ENCODE data around the gene PEPD.

DNA sequence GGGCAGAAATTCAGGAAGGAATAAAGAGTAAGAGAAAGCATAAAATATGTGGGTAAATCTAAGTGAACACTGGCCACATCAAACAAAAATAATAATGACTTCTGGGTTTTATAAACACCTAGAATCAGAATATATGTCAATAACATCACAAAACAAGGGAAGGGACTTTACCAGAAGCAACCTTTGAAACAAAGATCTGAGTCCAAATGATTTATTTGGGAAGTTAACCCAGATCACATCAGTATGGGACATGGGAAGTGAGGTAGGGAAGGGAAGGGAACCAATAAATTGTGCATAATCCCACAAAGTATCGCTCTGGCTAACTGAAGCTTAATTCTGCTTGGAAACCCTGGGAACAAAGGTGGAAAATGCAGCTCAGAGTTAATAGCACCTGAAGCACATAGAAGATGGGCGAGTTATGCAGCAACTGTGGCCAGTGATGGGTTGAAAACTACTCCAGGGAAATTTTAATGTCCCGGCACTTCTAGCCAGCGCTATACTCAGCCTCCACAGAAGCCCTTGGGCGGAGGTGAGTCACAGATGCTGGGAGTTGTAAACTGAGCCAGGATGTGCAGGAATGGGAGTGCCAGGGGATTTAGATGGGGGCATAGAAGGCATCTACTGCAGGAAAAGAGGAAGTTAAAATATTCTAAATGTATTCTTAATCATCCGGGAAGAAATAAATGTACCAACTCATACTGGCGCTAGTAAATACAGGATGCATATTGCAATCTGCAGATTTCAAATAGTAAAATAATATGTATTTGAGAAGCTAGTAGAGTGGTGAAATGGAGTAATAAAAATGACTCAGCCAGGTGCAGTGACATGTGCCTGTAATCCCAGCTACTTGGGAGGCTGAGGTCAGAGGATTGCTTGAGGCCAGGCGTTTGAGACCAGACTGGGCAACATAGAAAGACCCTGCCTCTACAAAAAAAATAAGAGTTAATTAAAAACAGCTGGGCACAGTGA is 182.3 kb downstream of the PEPD start:
- TF ChIP-seq TAF1 (IDR thresholded peaks at IDR 0.05; ENCODE audit: borderline replicate concordance, low read depth, low read length) (no peak), POLR2AphosphoS5 (IDR thresholded peaks at IDR 0.05; ENCODE audit: low read length) (no peak), FOS (IDR thresholded peaks at IDR 0.05; ENCODE audit: borderline replicate concordance, extremely low read depth, insufficient read length) (no peak), HDAC2 (IDR thresholded peaks at IDR 0.05) (no peak), RAD21 (IDR thresholded peaks at IDR 0.05; ENCODE audit: insufficient read depth, low read depth, low read length) (no peak)
